SKM-1 treated with dmso at 0.1 percent for 144 hours (cell line): ENCODE measurements around the gene GPC5.

Experiments used
- DNase-seq: peaks from one replicate; lab custom pipeline; 2025; ENCODE audit not compliant: unreplicated experiment; lab: John Stamatoyannopoulos, UW

Gene GPC5

GRCh38 chr13:91946498-91947070 lies 548.2 kb downstream of the GPC5 start:
- DNase-seq = peak; percentile 13

DNA sequence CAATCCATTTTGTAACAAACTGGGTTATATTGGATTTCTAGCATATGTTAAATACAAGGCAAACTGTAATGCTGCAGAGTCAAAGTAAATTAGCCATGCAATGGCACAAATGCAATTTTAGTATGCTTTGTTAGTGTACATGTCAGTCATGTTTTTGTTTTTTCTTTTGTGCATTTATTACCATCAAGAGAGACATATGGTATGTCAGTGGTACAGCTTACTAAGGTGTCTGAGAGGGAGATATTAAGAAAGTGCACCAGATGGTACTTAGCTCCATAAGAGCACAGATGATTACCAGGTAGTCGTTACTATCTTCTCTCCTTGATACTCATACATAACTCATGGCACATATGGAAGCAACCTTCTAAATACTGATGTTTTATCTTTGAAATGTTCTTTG lies 550.3 kb downstream of the GPC5 start:
- DNase-seq = no peak

DNA sequence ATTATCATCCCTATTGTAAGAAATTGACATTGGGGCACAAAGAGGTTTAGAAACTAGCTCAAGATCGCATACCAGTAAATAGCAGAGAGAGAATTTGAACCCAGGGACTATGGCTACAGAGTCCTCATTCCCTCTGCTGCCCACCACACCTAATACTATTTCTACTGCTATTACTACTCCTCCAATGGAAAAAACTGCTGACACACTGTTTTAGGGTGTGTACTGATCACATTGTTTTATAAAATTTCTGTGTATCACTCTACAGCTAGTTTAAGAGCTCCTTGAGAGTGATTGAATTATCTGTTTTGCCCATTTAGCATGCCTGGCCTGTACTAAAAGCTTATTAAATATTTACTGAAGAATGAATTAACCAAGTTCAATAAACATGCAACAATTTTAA lies 552.4 kb downstream of the GPC5 start:
- no peak for DNase-seq

- no peak for DNase-seq
Measured at GRCh38 chr13:91955546-91956355, 557.3 kb downstream of the GPC5 start.

GRCh38 chr13:91960947-91961346 lies 562.5 kb downstream of the GPC5 start:
- no peak for DNase-seq

DNA sequence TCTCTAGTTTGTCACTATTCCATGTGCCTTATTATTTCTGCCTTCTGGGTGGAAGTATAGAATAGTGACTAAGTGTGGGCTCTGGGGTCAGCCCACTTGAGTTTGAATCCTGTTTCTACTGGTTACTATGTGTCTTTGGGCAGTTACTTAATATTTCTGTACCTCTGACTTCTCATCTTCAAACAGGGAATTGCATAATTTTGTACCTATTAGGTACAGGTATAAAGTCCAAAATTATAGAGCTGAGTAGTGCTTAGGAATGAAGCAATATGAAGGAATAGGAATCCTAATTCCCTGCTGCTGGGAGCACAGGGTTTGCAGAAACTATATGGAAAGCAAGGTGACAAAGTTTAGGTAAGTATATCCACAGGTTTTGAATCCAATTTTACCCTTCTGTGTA lies 564.5 kb downstream of the GPC5 start:
- no peak for DNase-seq

GRCh38 chr13:91965511-91965910 lies 567.1 kb downstream of the GPC5 start:
- no peak for DNase-seq

DNA sequence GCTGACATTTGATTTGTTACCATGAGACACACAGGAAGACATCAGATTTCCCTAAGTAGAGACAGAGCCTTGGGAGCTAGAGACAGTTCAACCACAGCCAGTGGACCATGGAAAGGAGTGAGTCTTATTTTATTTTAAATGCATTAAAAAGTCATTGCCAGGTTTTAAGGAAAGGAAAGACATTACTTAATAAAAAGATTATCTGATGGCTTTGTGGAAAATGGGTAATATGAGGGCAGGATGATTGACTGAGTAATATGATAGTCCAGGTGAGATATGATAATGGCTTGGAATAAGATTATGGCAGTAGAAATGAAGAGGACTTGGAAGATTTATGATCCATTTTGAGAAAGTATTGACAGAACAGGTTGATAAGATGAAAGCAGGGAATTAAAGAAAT lies 580.1 kb downstream of the GPC5 start:
- DNase-seq = no peak

DNA sequence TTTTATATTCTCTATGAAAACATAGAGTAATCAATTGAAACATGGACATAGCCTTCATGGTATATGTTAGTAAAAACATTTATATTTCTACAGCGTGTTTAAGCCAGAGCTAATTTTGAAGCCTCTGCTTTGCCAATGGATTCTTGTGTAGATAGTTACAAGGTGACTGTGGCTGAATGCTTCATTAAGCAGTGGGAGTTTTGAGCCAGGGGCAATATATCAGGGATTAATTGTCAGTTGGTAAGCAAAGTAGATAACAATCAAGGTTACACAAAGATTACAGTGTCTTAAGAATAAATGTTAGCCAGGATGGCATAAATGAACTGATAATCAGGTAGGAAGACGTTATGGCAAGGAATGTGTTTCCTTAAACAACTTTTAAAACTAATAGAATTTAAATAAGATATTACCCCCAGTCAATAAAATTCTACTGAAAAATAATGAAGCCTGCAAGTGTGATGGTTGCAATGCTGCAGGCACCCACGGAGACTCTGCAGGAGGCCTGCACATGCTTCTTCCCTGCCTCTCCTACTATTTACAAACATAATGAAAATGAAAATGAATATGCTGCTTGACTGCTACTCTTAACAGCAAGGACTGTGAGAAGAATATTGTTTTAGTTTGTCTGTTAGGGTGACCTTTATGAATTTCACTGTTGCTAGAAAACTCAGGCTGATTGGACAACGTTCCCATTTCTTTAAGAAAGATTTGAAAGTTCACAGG lies 588.5 kb downstream of the GPC5 start:
- no peak for DNase-seq

DNA sequence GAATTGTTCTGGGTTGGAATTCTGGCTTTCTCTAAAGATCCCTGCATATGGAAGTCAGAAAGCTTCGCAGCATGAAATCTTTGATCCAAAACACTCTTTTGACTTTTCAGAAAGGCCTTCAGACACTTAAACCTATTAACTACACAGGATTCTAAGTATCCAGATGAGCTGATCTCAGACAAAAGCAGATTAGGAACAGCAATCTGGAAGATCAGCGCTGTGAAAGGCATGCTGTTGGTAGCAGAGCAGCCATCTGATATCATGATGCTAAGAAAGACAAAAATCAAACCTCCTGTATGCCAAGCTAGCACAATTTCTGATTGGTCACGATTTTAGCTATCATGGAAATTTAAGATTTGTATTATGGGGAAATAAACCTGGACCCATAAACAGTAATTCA lies 589.9 kb downstream of the GPC5 start:
- no peak for DNase-seq

- DNase-seq = no peak
Measured at GRCh38 chr13:92012787-92013186, 614.4 kb downstream of the GPC5 start.

GRCh38 chr13:92017737-92018136 lies 619.3 kb downstream of the GPC5 start:
- DNase-seq = no peak

DNA sequence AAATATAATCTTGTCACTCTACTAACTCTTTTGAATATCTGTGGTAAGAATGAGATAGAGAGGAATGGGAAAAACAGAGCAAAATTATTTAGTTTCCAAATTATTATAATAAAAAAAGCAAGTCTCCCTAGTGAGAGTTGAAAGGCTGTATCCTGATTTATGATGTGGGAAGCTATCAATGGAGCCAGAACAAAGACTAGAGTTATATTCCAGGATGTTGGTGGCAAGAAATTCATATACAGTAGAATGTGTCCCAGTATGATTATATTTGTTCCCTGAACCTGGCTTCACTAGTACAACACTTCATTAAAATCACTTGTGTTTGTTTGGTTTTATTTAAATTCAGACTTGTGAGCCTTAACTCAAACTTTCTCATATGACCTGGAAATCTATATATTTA lies 630.3 kb downstream of the GPC5 start:
- no peak for DNase-seq

- no peak for DNase-seq
Measured at GRCh38 chr13:92029641-92030040, 631.2 kb downstream of the GPC5 start.

DNA sequence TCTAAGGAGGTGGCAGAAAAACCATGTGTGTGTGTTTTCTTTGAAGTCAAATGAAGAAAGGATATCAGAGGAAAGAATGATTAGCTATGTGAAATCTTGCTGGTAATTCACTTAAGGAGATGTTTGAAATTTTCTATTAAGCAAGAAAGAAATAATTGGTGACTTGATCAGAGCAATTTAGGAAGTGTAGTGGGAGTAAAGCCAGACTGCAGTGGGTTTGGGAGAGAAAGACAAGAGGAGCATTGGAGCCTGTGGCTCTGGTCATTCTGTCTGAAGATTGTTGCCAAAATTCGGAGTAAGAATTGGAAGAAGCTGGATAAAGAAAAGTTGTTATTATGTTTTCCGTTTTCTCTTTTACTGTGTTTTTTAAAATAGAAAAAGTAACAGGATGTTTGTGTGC lies 640.5 kb downstream of the GPC5 start:
- no peak for DNase-seq

- no peak for DNase-seq
Measured at GRCh38 chr13:92042522-92042921, 644.1 kb downstream of the GPC5 start.

DNA sequence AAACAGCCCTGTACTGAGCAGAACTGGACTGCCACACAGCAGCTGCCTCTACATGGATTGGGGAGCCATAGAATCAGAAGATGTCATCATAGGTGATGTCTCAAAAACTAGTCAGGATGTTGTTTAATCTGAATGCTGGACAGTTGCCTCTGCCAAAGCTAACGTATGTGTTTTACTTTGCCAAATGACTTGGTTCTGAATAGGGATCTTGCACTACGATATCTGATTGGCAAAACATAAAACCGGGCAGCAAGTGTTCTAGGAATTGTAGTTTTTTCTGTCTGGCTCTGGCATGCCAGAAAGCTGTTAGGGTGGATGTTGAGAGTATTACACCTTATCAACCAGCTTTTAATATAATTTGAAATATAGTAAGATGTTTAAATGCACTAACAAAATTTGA lies 645.9 kb downstream of the GPC5 start:
- DNase-seq = no peak

DNA sequence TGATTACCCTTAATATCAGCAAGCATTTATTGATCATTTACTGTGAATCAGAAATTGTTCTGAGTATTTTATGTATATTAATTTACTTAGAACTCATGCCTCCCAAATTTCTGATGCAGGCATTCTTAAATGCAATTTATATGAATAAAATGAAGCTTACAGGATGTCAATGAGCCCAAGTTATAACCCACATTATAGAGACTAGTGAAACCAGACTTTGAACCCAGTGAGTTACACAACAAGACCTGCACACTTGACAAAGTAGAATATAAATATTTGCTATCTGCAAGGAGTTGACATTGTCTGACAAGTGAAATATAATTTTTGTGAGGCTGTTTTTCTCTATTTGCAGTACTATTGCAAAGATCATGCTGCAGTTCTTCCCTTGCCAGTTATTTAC lies 656.0 kb downstream of the GPC5 start:
- no peak for DNase-seq

DNA sequence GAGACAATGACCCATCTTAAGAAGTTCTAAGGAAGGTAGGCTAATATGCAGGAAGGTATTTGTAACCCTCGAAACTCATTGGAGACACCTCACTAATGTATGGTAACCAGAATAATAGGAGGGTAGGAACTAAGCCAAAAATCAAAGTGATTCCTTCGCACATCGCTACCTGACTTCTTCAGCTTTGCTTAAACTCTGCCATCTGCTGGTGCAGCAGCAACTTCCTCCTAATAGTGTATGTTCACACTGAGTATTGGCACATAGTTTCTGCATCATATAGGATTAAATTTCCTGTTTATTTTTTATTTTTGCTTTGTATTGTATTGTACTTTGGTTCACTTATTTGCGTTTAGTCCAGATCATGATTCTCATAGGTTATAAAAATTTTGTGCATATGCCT lies 676.2 kb downstream of the GPC5 start:
- no peak for DNase-seq

DNA sequence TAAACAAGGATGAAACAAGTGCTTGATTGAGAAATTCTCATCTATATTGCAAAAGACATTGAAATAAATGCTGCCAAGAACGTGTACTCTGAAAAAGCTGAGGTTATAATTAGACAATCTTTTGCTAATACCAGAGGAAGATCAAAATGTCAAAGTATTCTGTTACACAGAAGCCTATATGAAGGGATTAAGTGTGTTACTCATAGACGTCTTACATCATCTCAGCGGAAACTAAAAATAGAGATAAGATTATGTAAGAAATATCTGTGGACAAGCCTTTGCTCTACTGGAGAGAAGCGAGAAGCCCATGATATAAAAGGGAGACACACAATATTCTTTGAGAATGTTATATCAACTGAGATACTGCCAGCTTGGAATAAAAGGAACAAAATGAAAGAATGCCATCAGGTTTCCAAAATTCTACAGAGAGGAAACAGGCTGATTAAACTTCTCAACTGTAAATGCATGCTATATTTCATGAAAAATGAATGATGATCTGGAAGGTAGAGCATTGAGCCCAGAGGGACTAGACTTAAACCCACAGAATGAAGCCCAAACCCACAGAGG lies 699.0 kb downstream of the GPC5 start:
- DNase-seq = peak; percentile 90

- DNase-seq = no peak
Measured at GRCh38 chr13:92101801-92102200, 703.4 kb downstream of the GPC5 start.

DNA sequence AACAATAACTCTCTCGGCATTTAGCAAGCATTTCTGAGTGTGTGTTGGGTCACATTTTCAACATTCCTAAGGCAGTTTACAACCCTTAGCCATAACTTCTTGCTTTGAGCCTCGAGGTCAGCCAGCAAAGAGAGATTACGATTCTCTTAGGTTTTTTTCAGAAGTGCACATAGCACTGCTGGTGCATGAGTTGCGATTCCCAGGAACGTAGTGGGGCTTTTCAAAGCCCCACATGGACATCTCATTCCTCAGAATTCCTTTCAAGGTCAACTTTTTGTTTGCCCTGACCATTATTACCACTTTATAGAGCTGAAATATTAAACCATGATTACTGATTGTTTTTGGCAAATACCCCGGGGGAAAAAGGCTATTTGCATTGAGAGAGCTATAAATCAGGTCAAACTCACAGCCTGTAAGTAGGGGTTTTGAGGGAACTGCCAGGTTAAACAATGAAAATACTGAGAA lies 705.3 kb downstream of the GPC5 start:
- DNase-seq = no peak
